ENCODE measurements around the gene PPP1R36.

The PPP1R36 gene

DNA sequence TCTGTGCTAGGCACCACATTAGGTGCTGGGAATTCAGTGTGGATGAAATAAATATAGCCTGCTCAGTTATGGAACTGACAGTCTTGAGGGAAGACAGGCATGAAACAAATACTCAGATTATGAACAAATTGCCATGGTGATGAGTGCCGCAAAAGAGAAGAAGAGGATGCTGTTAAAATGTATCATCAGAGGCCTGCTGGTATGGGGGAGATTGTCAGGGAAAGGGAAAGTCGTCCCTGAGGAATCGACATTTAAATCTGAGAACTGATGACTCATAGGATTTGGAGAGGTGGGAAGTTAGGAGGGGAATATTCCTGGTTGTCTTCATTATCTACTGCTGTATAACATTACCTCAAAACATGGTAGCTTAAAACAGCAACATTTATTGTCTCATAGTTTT lies 42.0 kb downstream of the PPP1R36 start:
- Histone ChIP-seq H3K27ac (no peak overlapping the region), H3K36me3 (ENCODE audit: insufficient read depth, low read length) (no peaks in the 10 kb centered on the region), H3K9me3 (ENCODE audit: low read depth, low read length) (no peaks in the 10 kb centered on the region), H3K9ac (ENCODE audit: insufficient read length) (no peak overlapping the region), H3K4me3 (no peak overlapping the region)
- TF ChIP-seq FOXP2 (optimal IDR thresholded peaks at IDR 0.05; ENCODE audit: control extremely low read depth, extremely low read length, insufficient read depth) = no peak
- no peak for TF ChIP-seq EZH2 (IDR thresholded peaks at IDR 0.05)
- no peak for DNase-seq (ENCODE audit: low read depth, low spot score)

DNA sequence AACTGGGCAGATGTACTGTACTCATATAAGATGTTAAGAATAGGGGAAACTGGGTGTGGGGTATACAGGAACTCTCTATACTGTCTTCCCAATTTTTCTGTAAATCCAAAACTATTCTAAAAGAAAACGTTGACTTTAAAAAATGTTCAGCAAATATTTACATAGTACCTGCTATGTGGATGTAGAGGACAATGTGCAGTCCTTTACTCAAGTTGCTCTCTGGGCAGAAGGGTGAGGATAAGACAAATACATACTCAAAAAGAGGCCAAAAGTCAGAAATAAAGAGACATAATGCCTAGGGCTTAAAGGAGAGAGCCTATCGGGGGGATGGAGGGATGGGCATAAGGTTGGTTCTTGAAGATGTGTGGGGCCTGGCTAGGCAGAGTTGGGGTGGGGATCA lies 44.7 kb downstream of the PPP1R36 start:
- Histone ChIP-seq H3K27ac (no peak overlapping the region), H3K9ac (ENCODE audit: insufficient read length) (no peak overlapping the region), H3K36me3 (ENCODE audit: insufficient read depth, low read length) (no peaks in the 10 kb centered on the region), H3K9me3 (ENCODE audit: low read depth, low read length) (no peaks in the 10 kb centered on the region), H3K4me3 (no peak overlapping the region)
- DNase-seq (ENCODE audit: low read depth, low spot score) = no peak
- TF ChIP-seq FOXP2 (optimal IDR thresholded peaks at IDR 0.05; ENCODE audit: control extremely low read depth, extremely low read length, insufficient read depth) = no peak
- no peak for TF ChIP-seq EZH2 (IDR thresholded peaks at IDR 0.05)
- no peak for TF ChIP-seq POLR2AphosphoS5 (IDR thresholded peaks at IDR 0.05; ENCODE audit: borderline replicate concordance, low read depth, low read length)

DNA sequence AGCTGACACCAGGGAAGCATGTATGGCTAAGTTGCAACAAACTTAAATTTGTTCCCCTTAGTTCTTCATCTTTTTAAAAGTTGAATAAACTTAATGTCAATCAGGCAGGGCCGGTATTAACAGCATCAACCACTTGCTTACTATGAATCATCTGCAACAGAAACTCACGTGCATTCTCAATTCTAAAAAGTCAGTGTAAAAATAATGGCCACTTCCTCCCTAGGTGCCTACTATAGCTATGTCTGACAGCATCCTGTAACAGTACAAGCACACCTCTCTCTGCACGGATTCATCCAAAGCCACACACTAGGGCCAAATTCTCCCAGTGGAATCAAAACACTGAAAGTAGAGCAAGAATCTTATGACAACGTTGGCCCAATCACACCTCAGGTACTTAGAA lies 48.6 kb downstream of the PPP1R36 start:
- Histone ChIP-seq H3K27ac (no peak overlapping the region), H3K4me3 (no peak overlapping the region), H3K9ac (ENCODE audit: insufficient read length) (no peak overlapping the region), H3K36me3 (ENCODE audit: insufficient read depth, low read length) (no peaks in the 10 kb centered on the region), H3K9me3 (ENCODE audit: low read depth, low read length) (no peaks in the 10 kb centered on the region)
- no peak for TF ChIP-seq FOXP2 (optimal IDR thresholded peaks at IDR 0.05; ENCODE audit: control extremely low read depth, extremely low read length, insufficient read depth)
- TF ChIP-seq POLR2AphosphoS5 (IDR thresholded peaks at IDR 0.05; ENCODE audit: borderline replicate concordance, low read depth, low read length) = no peak
- no peak for TF ChIP-seq EZH2 (IDR thresholded peaks at IDR 0.05)
- DNase-seq (ENCODE audit: low read depth, low spot score) = no peak

DNA sequence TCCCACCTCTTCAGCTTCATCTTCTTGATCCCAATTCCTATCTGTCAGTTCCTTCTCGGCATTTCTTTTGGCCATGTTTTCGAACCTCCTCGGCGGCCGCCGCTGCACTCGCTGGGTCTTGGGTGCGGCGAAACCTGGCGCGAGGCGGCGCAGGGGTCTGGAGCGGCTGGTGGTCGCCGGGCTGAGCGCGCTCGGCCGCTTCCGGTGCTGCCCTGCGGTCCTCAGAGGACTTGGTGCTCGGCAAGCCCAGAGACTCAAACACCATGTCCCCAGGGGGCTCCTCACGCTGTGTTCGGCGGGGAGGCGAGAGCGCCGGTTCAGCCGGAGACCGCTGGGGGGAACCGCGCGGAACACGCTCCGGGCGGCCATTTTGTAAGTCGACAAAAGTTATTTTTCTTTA lies 51.8 kb downstream of the PPP1R36 start:
- no peak overlapping the region for H3K9ac ChIP-seq (ENCODE audit: insufficient read length)
- TF ChIP-seq POLR2AphosphoS5 (IDR thresholded peaks at IDR 0.05; ENCODE audit: borderline replicate concordance, low read depth, low read length) (no peak), FOXP2 (optimal IDR thresholded peaks at IDR 0.05; ENCODE audit: control extremely low read depth, extremely low read length, insufficient read depth) (no peak), EZH2 (IDR thresholded peaks at IDR 0.05) (no peak)
- H3K27ac ChIP-seq = no peak overlapping the region
- H3K9me3 ChIP-seq (ENCODE audit: low read depth, low read length) = no peaks in the 10 kb centered on the region
- no peak for DNase-seq (ENCODE audit: low read depth, low spot score)
- no peaks in the 10 kb centered on the region for H3K36me3 ChIP-seq (ENCODE audit: insufficient read depth, low read length)
- H3K4me3 ChIP-seq = no peak overlapping the region

DNA sequence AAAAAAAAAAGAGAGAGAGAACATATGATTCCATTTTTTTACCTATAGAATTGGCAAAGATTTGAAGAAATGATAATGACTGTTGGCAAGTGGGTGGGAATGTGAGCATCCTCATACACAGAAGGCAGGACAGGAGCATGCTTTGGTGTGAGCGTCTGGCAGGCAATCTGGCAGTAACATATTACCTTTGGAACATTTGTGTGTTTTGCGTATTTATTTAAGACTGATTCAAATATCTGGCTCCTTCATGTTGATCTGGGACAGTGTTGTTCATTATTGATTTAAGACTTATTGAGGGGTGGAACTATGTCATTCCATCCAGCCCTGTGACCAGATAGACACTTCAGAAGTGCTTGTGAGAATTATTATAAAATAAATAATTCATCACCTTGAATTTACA lies 53.1 kb downstream of the PPP1R36 start:
- Histone ChIP-seq H3K36me3 (ENCODE audit: insufficient read depth, low read length) (no peaks in the 10 kb centered on the region), H3K4me3 (no peak overlapping the region), H3K9me3 (ENCODE audit: low read depth, low read length) (no peaks in the 10 kb centered on the region), H3K27ac (no peak overlapping the region), H3K9ac (ENCODE audit: insufficient read length) (no peak overlapping the region)
- no peak for DNase-seq (ENCODE audit: low read depth, low spot score)
- TF ChIP-seq EZH2 (IDR thresholded peaks at IDR 0.05) (no peak), POLR2AphosphoS5 (IDR thresholded peaks at IDR 0.05; ENCODE audit: borderline replicate concordance, low read depth, low read length) (no peak), FOXP2 (optimal IDR thresholded peaks at IDR 0.05; ENCODE audit: control extremely low read depth, extremely low read length, insufficient read depth) (no peak)

DNA sequence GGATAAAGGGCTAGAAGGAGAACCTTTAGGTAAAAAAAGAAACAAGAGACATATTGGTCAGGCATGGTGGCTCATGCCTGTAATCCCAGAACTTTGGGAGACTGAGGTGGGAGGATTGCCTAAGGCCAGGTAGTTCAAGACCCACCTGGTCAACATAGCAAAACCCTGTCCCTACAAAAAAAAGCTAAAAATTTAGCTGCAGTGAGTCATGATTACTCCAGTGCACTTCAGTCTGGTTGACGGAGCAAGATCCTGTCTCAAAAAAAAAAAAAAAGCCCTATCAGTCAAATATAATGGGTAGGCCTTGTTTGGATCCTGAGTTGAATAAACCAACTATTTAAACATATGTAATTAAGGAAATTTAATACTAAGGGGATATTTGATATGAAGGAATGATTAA lies 54.2 kb downstream of the PPP1R36 start:
- no peaks in the 10 kb centered on the region for H3K9me3 ChIP-seq (ENCODE audit: low read depth, low read length)
- no peak for DNase-seq (ENCODE audit: low read depth, low spot score)
- no peak overlapping the region for H3K4me3 ChIP-seq
- H3K9ac ChIP-seq (ENCODE audit: insufficient read length) = no peak overlapping the region
- H3K36me3 ChIP-seq (ENCODE audit: insufficient read depth, low read length) = no peaks in the 10 kb centered on the region
- TF ChIP-seq FOXP2 (optimal IDR thresholded peaks at IDR 0.05; ENCODE audit: control extremely low read depth, extremely low read length, insufficient read depth) = no peak
- no peak for TF ChIP-seq EZH2 (IDR thresholded peaks at IDR 0.05)
- no peak for TF ChIP-seq POLR2AphosphoS5 (IDR thresholded peaks at IDR 0.05; ENCODE audit: borderline replicate concordance, low read depth, low read length)
- H3K27ac ChIP-seq = no peak overlapping the region

DNA sequence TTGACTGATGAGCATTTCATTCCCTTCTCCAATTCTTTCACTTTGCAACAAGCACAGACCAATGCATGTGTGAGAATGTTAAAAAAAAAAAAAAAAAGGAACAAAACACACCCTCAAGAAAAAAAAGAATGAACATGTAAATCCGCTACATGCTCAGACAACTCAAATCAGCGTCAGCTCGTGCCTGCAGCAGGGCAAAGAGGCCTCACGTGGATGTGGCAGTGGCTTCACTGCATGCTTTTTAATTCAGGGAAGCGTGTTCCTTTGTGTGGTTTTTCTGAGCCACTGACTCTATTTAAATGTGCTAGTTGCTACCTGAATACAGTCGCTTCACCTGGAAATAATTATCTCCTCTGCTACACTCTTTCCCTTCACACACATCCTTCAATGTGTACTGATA lies 55.1 kb downstream of the PPP1R36 start:
- Histone ChIP-seq H3K9me3 (ENCODE audit: low read depth, low read length) (no peaks in the 10 kb centered on the region), H3K27ac (no peak overlapping the region), H3K4me3 (no peak overlapping the region), H3K9ac (ENCODE audit: insufficient read length) (no peak overlapping the region), H3K36me3 (ENCODE audit: insufficient read depth, low read length) (no peaks in the 10 kb centered on the region)
- TF ChIP-seq POLR2AphosphoS5 (IDR thresholded peaks at IDR 0.05; ENCODE audit: borderline replicate concordance, low read depth, low read length) (no peak), FOXP2 (optimal IDR thresholded peaks at IDR 0.05; ENCODE audit: control extremely low read depth, extremely low read length, insufficient read depth) (no peak), EZH2 (IDR thresholded peaks at IDR 0.05) (no peak)
- DNase-seq (ENCODE audit: low read depth, low spot score) = no peak

DNA sequence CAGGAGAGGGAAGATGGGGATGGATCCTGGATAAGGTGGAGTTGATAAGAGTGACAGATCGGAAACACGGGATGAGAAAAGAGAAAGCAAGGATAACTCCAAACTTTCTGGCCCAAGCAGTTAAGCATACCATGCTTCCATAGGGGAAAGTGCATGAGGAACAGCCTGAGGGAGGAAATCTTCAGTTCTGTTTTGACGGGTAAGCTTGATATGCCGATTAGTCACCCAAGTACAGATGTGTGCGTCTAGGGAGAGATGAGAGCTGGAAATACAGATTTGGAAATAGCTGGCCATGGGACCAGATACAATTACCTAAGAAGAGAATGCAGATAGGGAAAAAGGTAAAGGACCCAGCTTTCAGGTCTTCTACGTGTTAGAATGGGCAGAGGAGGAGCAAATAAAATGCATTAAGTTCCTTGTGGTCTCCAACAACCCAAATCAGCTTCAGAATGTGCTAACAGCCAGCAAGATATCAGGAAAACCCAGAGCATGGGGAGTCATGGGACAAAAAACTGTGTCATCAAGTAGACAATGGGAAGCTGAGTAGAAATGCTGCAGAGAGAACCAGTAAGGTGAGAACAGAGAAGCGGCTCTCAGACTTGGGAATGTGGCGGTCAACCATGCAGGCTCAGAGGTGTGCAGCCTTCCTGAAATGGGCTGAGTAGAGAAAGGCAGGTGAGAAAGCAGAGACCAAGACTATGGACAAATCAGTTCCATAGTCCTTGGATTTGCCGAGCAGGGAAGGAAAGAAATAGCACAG lies 56.3 kb downstream of the PPP1R36 start:
- Histone ChIP-seq H3K27ac (no peak overlapping the region), H3K4me3 (no peak overlapping the region), H3K9me3 (ENCODE audit: low read depth, low read length) (no peaks in the 10 kb centered on the region), H3K36me3 (ENCODE audit: insufficient read depth, low read length) (no peaks in the 10 kb centered on the region), H3K9ac (ENCODE audit: insufficient read length) (no peak overlapping the region)
- DNase-seq (ENCODE audit: low read depth, low spot score) = no peak
- TF ChIP-seq EZH2 (IDR thresholded peaks at IDR 0.05) (no peak), FOXP2 (optimal IDR thresholded peaks at IDR 0.05; ENCODE audit: control extremely low read depth, extremely low read length, insufficient read depth) (no peak), POLR2AphosphoS5 (IDR thresholded peaks at IDR 0.05; ENCODE audit: borderline replicate concordance, low read depth, low read length) (no peak)

Data from SK-N-MC (cell line).